ENCODE measurements around the gene TCFL5.

Gene TCFL5

DNA sequence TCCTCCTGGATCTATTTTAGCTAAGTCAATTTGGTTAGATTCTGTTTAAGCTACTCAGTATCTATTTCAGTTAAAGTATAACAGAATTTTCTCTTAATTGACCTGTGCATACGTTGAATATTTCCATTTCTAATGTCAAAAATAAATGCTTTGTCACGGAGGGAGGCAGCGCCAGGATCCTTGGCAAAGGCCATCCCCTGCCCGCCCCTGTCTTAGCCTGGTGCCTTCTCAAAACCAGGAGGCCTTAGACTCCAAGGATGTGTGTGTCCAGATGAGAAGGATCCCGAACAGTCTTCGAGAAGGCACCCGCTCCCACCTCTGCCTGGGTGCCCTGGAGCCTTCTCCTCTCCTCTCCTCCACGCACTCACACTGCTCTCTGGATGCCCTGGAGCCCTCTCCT, 22.4 kb downstream of the TCFL5 start:
- no peak for TF ChIP-seq POLR2AphosphoS5 (IDR thresholded peaks at IDR 0.05; ENCODE audit: borderline replicate concordance, low read depth, low read length)
- no peak for TF ChIP-seq EZH2 (IDR thresholded peaks at IDR 0.05)
- peaks cover 8% of the 10 kb centered on the region for H3K36me3 ChIP-seq (ENCODE audit: insufficient read depth, low read length)
- H3K27ac ChIP-seq = no peak overlapping the region

GRCh38 chr20:62838128-62838891, 23.3 kb downstream of the TCFL5 start:
- no peak for DNase-seq (ENCODE audit: low read depth, low spot score)
- no peak overlapping the region for H3K9ac ChIP-seq (ENCODE audit: insufficient read length)

More for the DNA sequence above, 22.4 kb downstream of the TCFL5 start:
- H3K9me3 ChIP-seq (ENCODE audit: low read depth, low read length) = no peaks in the 10 kb centered on the region
- no peak for DNase-seq (ENCODE audit: low read depth, low spot score)
- H3K9ac ChIP-seq (ENCODE audit: insufficient read length) = no peak overlapping the region
- no peak overlapping the region for H3K4me3 ChIP-seq

GRCh38 chr20:62837790-62838127, 23.9 kb downstream of the TCFL5 start:
- H3K27ac ChIP-seq = no peak overlapping the region
- no peak for TF ChIP-seq POLR2AphosphoS5 (IDR thresholded peaks at IDR 0.05; ENCODE audit: borderline replicate concordance, low read depth, low read length)
- no peak for TF ChIP-seq FOXP2 (optimal IDR thresholded peaks at IDR 0.05; ENCODE audit: control extremely low read depth, extremely low read length, insufficient read depth)
- TF ChIP-seq EZH2 (IDR thresholded peaks at IDR 0.05) = no peak
- H3K36me3 ChIP-seq (ENCODE audit: insufficient read depth, low read length) = peaks cover 8% of the 10 kb centered on the region
- H3K9me3 ChIP-seq (ENCODE audit: low read depth, low read length) = no peaks in the 10 kb centered on the region
- H3K4me3 ChIP-seq = no peak overlapping the region
- no peak for DNase-seq (ENCODE audit: low read depth, low spot score)
- H3K9ac ChIP-seq (ENCODE audit: insufficient read length) = no peak overlapping the region

More at GRCh38 chr20:62838128-62838891, 23.3 kb downstream of the TCFL5 start:
- no peak for TF ChIP-seq FOXP2 (optimal IDR thresholded peaks at IDR 0.05; ENCODE audit: control extremely low read depth, extremely low read length, insufficient read depth)
- TF ChIP-seq EZH2 (IDR thresholded peaks at IDR 0.05) = no peak
- no peak for TF ChIP-seq POLR2AphosphoS5 (IDR thresholded peaks at IDR 0.05; ENCODE audit: borderline replicate concordance, low read depth, low read length)
- no peak overlapping the region for H3K4me3 ChIP-seq
- H3K36me3 ChIP-seq (ENCODE audit: insufficient read depth, low read length) = peaks cover 8% of the 10 kb centered on the region
- no peak overlapping the region for H3K27ac ChIP-seq
- no peaks in the 10 kb centered on the region for H3K9me3 ChIP-seq (ENCODE audit: low read depth, low read length)

- Histone ChIP-seq H3K9me3 (ENCODE audit: low read depth, low read length) (no peaks in the 10 kb centered on the region), H3K27ac (no peak overlapping the region), H3K36me3 (ENCODE audit: insufficient read depth, low read length) (peaks cover 8% of the 10 kb centered on the region), H3K9ac (ENCODE audit: insufficient read length) (no peak overlapping the region), H3K4me3 (no peak overlapping the region)
- no peak for DNase-seq (ENCODE audit: low read depth, low spot score)
- TF ChIP-seq FOXP2 (optimal IDR thresholded peaks at IDR 0.05; ENCODE audit: control extremely low read depth, extremely low read length, insufficient read depth) = no peak
- no peak for TF ChIP-seq POLR2AphosphoS5 (IDR thresholded peaks at IDR 0.05; ENCODE audit: borderline replicate concordance, low read depth, low read length)
- no peak for TF ChIP-seq EZH2 (IDR thresholded peaks at IDR 0.05)
These were observed 24.6 kb downstream of the TCFL5 start for GRCh38 chr20:62836967-62837490.

- Histone ChIP-seq H3K27ac (no peak overlapping the region), H3K36me3 (ENCODE audit: insufficient read depth, low read length) (peaks cover 6% of the 10 kb centered on the region), H3K9ac (ENCODE audit: insufficient read length) (no peak overlapping the region), H3K4me3 (no peak overlapping the region), H3K9me3 (ENCODE audit: low read depth, low read length) (no peaks in the 10 kb centered on the region)
- TF ChIP-seq POLR2AphosphoS5 (IDR thresholded peaks at IDR 0.05; ENCODE audit: borderline replicate concordance, low read depth, low read length) (no peak), FOXP2 (optimal IDR thresholded peaks at IDR 0.05; ENCODE audit: control extremely low read depth, extremely low read length, insufficient read depth) (no peak), EZH2 (IDR thresholded peaks at IDR 0.05) (no peak)
- no peak for DNase-seq (ENCODE audit: low read depth, low spot score)
These were observed 25.4 kb downstream of the TCFL5 start for GRCh38 chr20:62835931-62836861.

- Histone ChIP-seq H3K27ac (no peak overlapping the region), H3K9ac (ENCODE audit: insufficient read length) (no peak overlapping the region), H3K9me3 (ENCODE audit: low read depth, low read length) (no peaks in the 10 kb centered on the region), H3K4me3 (no peak overlapping the region), H3K36me3 (ENCODE audit: insufficient read depth, low read length) (no peaks in the 10 kb centered on the region; the same call in 1 of the 2 replicates)
- TF ChIP-seq FOXP2 (optimal IDR thresholded peaks at IDR 0.05; ENCODE audit: control extremely low read depth, extremely low read length, insufficient read depth) (no peak), POLR2AphosphoS5 (IDR thresholded peaks at IDR 0.05; ENCODE audit: borderline replicate concordance, low read depth, low read length) (no peak), EZH2 (IDR thresholded peaks at IDR 0.05) (no peak)
- DNase-seq (ENCODE audit: low read depth, low spot score) = no peak
These were observed 26.5 kb downstream of the TCFL5 start for GRCh38 chr20:62834967-62835730.

- Histone ChIP-seq H3K9ac (ENCODE audit: insufficient read length) (no peak overlapping the region), H3K9me3 (ENCODE audit: low read depth, low read length) (no peaks in the 10 kb centered on the region), H3K36me3 (ENCODE audit: insufficient read depth, low read length) (no peaks in the 10 kb centered on the region; the same call in 1 of the 2 replicates), H3K27ac (peak overlapping the region; percentile 34; the same call in 1 of the 2 replicates), H3K4me3 (no peak overlapping the region; the same call in 1 of the 2 replicates)
- TF ChIP-seq EZH2 (IDR thresholded peaks at IDR 0.05) (no peak), FOXP2 (optimal IDR thresholded peaks at IDR 0.05; ENCODE audit: control extremely low read depth, extremely low read length, insufficient read depth) (no peak), POLR2AphosphoS5 (IDR thresholded peaks at IDR 0.05; ENCODE audit: borderline replicate concordance, low read depth, low read length) (no peak)
- no peak for DNase-seq (ENCODE audit: low read depth, low spot score)
These were observed 28.7 kb downstream of the TCFL5 start for GRCh38 chr20:62832951-62833391.
